Sigmoid colon (tissue), 4 donors: ENCODE results near the gene CYBC1.

Source experiments
- EP300 ChIP-seq, 4 donors: sonication (generic); formaldehyde crosslinking; IDR thresholded peaks; one replicate each; pipeline ENCODE4 v1.6.1; 2017; ENCODE audit warnings: antibody characterized with exemption in 4 of 4
- TF ChIP-seq, protein P1 (sequence below), 4 experiments: fragments of 450-650 bp in 3 of 4; fragments of 200-600 bp in 1 of 4; IDR thresholded peaks; one replicate each; pipeline ENCODE4 v1.5.1; 2016 to 2019; ENCODE audit warnings: antibody characterized with exemption in 4 of 4, mild to moderate bottlenecking in 3 of 4, moderate library complexity in 2 of 4

DNA sequence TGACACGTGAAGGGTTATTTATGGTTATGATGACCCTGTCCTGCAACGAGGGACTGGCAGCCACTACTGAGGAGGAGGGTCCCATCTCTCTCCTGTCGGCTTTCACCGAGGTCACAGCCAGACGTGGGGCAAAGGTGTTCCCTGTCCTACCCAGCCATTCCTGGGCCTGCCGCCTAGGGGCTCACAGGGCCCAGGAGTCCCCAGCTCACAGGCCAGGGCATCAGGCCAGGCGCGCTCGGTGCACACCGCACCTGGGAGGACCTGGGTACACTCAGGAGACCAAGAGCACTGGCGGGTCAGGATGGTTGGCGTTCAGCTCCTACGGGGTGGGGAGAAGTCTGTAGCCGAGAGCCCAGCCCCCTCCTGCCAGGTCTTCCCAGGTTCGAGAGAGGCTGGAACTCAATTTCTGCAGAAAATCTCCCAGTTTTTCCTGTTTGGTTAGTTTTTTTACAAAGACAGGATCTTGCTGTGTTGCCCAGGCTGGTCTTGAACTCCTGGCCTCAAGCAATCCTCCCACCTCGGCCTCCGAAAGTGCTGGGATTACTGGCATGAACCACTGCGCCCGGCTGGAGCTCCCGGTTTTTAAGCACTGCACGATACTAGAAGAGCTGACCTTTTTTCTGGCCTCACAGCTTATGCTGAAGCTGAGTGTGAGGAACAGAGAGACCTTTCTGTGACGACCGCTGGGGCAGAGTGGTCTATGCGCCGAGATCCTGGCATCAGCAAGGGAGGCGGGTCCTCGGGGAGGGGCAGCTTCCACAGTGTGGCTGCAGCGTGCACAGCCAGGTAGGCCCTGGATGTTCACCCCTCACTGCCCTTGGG, 7.7 kb downstream of the CYBC1 start:
- TF ChIP-seq, protein P1, sequence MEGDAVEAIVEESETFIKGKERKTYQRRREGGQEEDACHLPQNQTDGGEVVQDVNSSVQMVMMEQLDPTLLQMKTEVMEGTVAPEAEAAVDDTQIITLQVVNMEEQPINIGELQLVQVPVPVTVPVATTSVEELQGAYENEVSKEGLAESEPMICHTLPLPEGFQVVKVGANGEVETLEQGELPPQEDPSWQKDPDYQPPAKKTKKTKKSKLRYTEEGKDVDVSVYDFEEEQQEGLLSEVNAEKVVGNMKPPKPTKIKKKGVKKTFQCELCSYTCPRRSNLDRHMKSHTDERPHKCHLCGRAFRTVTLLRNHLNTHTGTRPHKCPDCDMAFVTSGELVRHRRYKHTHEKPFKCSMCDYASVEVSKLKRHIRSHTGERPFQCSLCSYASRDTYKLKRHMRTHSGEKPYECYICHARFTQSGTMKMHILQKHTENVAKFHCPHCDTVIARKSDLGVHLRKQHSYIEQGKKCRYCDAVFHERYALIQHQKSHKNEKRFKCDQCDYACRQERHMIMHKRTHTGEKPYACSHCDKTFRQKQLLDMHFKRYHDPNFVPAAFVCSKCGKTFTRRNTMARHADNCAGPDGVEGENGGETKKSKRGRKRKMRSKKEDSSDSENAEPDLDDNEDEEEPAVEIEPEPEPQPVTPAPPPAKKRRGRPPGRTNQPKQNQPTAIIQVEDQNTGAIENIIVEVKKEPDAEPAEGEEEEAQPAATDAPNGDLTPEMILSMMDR (IDR thresholded peaks at IDR 0.05), result no peak
- no peak for TF ChIP-seq EP300 (IDR thresholded peaks at IDR 0.05)
